Jurkat, Clone E6-1 (cell line): ENCODE data around the gene CACNA1H.

Experiments used
- DNase-seq: peaks from one replicate; pipeline ENCODE4 v3.0.0-alpha.2; 2011; ENCODE audit warnings: low read depth, low spot score
- H3K4me3 ChIP-seq: 2 replicates; pipeline ENCODE4 v1.5.1; 2011; ENCODE audit warnings: mild to moderate bottlenecking, low read length, control low read depth, moderate library complexity

The CACNA1H gene

GRCh38 chr16:1169285-1170075 is 16.6 kb downstream of the CACNA1H start:
- no peak overlapping the region for H3K4me3 ChIP-seq

GRCh38 chr16:1170076-1170418 is 17.1 kb downstream of the CACNA1H start:
- no peak for DNase-seq
- no peak overlapping the region for H3K4me3 ChIP-seq

More at GRCh38 chr16:1169285-1170075, 16.6 kb downstream of the CACNA1H start:
- no peak for DNase-seq

- no peak for DNase-seq
- no peak overlapping the region for H3K4me3 ChIP-seq
Measured at GRCh38 chr16:1171001-1171400, 18.1 kb downstream of the CACNA1H start.

DNA sequence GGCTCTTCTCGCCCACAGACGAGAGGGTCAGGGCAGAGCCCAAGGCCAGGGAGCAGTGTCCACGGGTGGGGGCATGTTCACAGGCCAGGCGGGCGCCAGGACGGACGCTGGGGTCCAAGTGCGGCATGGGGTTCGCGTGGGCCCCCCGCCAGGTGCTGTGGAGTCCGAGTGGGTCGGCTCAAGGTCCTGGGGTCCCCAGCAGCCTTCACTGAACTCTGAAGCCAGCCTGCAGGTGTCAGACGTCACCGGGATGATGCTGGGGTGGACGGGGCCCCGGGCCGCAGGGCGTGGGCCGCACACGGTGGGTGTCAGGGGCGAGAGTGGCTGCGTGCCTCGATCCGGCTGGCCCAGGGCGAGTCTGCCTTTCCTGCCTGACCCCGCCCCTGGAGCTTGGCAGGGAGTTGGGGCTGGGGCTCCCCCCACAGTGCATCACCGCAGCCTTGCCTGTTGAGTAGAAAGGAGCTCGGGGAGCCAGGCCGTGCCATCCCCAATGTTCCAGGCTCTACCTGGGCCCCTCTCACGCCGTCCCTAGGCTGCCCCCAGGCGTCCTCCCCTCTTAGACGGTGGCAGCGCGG is 19.0 kb downstream of the CACNA1H start:
- DNase-seq: no peak
- H3K4me3 ChIP-seq: no peak overlapping the region

GRCh38 chr16:1172651-1173050 is 19.7 kb downstream of the CACNA1H start:
- no peak for DNase-seq
- no peak overlapping the region for H3K4me3 ChIP-seq

DNA sequence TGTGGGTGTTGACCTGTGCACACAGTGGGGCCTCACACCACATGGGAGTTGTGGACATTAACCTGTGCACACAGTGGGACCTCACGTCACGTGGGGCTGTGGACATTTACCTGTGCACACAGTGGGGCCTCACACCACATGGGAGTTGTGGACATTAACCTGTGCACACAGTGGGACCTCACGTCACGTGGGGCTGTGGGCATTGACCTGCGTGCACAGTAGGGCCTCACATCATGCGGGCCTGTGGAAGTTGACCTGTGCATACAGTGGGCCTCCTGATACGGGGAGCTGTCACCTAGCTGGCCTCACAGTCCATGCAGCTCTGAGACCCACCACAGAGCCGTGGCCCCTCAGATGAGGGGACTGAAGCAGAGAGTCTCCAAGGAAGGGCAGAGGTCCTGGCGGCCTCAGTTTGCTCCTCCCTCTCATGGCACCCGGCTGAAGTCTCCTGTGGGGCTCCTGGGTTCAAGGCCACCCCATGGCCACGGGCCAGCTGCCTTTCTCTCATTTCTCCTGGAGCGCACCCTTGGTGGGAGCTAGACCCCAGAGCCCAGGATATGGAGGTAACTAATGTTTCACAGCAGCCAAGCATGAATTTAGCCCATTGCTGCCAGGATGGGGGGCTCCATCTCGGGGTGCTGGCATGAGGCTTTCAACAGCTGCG is 21.0 kb downstream of the CACNA1H start:
- DNase-seq: no peak
- no peak overlapping the region for H3K4me3 ChIP-seq

DNA sequence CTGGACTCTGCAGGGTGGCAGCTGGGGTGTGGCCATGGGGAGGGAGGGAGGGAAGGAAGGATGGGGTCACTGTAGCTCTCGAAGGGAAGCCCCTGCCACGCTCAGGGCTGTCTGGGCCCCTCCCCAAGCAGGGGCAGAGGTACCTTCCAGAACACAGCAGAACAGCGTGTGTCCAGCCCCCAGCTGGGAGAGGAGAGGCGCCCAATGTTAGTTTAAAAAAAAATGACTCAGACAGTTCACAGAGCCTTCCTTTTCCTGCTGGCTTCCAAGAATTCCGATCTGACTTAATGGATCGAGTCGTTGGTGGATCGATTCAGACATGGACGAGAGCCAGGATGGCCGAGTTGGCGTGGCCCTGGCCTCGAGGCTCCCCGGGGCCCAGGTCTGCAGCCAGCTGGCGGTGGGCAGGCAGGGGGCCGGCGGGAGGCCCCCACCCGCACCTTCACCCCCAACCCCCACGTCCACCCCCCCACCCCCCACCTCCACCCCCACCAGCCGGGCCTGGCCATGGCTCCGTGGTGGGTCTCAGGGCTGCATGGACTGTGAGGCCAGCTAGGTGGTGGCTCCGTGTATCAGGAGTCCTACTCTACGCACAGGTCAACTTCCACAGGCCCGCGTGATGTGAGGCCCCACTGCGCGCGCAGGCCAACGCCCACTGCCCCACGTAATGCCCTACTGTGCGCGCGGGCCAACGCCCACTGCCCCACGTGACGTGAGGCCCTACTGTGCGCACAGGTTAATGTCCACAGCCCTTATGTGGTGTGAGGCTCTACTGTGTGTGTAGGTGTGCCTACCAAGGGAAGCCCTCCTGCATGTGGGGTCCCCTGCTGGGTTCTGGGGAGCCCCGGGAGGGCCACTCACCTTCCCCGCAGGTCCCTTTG is 21.8 kb downstream of the CACNA1H start:
- no peak overlapping the region for H3K4me3 ChIP-seq
- DNase-seq: no peak

- DNase-seq: no peak
- H3K4me3 ChIP-seq: no peak overlapping the region
Measured at GRCh38 chr16:1175566-1176279, 22.8 kb downstream of the CACNA1H start.

- H3K4me3 ChIP-seq: no peak overlapping the region
- no peak for DNase-seq
Measured at GRCh38 chr16:1176280-1176897, 23.5 kb downstream of the CACNA1H start.

- no peak for DNase-seq
- no peak overlapping the region for H3K4me3 ChIP-seq
Measured at GRCh38 chr16:1177053-1177452, 24.1 kb downstream of the CACNA1H start.

DNA sequence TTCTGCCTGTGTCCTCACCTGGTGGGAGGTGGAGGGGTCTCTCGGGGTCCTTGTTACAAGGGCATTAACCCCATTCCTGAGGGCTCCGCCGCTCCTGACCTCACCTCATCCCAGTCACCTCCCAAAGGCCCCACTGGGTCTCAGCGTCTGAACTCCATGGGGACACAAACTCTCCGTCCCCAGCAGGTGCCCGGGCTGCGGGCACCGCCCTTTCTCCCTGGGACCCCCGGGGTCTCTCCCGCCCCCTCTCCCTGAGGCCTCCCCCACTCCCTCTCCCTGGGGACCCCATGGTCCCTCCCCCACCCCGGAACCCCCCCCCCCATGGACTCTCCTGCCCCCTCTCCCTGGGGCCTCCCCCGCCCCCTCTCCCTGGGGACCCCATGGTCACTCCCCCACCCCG is 24.8 kb downstream of the CACNA1H start:
- no peak for DNase-seq
- no peak overlapping the region for H3K4me3 ChIP-seq

DNA sequence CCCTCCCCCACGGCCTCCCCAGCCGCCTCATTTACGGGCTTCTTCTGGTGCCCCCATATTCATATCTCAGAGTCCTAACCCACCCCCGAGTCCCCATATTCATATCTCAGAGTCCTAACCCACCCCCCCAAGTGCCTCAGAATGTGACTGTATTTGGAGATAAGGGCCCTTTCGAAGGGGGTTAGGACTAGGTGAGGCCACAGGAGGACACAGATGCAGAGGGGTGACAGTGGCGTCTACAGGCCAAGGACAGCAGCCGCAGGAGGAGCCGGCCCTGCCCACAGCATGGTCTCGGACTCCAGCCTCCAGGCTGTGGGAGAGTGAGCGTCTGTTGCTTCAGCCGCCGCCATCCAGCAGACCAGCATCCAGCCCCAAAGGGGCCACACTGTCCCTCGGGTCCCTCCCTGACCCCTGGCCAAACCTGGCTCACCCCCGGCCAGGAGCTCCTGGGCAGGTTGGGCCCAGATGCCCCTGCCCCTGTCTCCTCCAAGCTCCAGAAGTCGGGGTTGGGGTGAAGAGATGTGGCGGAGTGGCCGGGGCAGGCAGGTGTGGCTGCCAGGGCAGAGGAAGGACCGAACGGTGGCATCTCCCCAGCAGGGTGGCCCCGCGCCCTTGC is 25.5 kb downstream of the CACNA1H start:
- DNase-seq: no peak
- no peak overlapping the region for H3K4me3 ChIP-seq

GRCh38 chr16:1180549-1181403 is 27.9 kb downstream of the CACNA1H start:
- no peak for DNase-seq

DNA sequence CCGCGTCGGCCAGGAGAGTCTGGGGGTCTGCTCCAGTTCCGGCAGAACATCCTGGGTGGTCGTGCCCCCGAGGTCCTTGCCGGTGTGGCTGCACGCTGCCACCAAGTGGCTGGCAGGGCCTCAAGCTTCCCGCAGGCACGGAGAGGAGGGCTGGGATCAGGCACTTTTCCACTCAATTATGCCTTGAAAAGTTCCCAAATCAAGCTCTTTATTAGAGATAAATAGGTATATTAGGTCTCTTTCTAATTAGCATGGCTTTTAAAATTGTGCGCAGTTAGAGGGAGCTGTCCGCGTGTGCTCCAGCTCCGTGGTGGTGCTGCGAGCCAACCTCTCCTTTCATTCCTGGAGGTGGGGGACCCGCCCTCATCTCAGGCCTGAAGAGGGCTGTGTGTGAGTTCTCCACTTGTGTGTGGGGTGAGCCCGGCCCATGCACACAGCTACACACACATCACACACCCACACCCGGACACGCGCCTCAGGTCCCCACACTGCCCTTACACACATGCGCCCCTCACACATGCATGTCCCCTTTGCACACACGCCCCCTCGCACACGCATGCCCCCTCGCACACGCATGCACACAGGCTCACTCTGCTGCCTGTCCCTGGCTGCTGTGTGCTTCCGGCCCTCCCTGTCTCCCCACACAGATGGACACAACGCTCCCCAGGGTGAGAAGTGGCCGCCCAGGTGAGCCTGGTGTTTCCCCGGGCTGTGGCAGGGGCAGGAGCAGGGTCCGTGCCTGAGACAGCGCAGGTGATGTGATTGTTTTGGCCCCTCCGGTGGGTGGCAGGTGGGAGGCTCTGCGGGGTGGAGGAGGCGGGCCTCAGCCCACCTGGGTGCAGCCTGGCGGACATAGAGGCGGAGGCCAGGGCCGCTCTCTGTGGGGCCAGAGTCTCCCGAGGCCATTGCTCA is 28.8 kb downstream of the CACNA1H start:
- no peak for DNase-seq
- no peak overlapping the region for H3K4me3 ChIP-seq

More at GRCh38 chr16:1180549-1181403, 27.9 kb downstream of the CACNA1H start:
- H3K4me3 ChIP-seq: no peak overlapping the region

DNA sequence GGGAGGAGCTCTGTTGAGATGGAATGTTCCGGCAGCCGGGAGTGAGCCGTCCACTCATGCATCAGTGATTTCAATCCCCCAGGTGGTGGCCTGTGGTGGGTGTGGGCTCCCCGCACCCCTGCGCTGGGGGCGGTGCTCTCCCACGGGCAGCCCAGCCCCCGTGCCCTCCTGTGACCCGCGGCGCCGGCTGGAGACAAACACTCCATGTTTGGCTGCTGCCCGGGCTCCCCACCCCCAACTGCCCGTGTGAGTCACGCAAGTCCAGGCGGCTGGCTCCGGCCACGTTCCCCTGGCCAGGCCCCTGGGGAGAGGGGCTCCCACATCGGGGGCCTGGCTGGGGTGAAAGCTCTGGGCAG is 29.4 kb downstream of the CACNA1H start:
- DNase-seq: no peak

More for the DNA sequence above, 29.4 kb downstream of the CACNA1H start:
- H3K4me3 ChIP-seq: no peak overlapping the region
